H1 (cell line): Measurements from ENCODE around the gene BSCL2. TPM values are rescaled to one million over a fixed set of nuclear protein-coding genes. Genes with fewer than 3 reads are reported as not detected.

ENCODE experiments used
- BCL11A ChIP-seq, 2 experiments: IDR thresholded peaks; one replicate each; pipeline ENCODE4 v1.6.1; 2011; ENCODE audit warnings: low read depth in 2 of 2, low read length in 2 of 2, mild to moderate bottlenecking in 2 of 2
- CBX5 ChIP-seq: fragments of 300-800, 300-1000 bp; sonication (generic); IDR thresholded peaks from 2 replicates; pipeline ENCODE4 v1.7.1; 2016; ENCODE audit warnings: antibody characterized with exemption, low read length, low read depth
- CREB1 ChIP-seq: IDR thresholded peaks from 2 replicates; pipeline ENCODE4 v1.6.1; 2012; ENCODE audit warnings: inconsistent platforms
- HDAC2 ChIP-seq, 2 experiments: fragments of 300-600 bp in 1 of 2; sonication (generic) in 1 of 2; IDR thresholded peaks; 2 replicates each; pipeline ENCODE4 v1.6.1; 2011 to 2012; ENCODE audit warnings: low read depth in 2 of 2, low read length in 2 of 2, mild to moderate bottlenecking in 2 of 2, moderate library complexity in 2 of 2, borderline replicate concordance in 1 of 2, inconsistent platforms in 1 of 2
- KDM1A ChIP-seq: fragments of 200-600, 300-600 bp; sonication (generic); IDR thresholded peaks from 2 replicates; pipeline ENCODE4 v1.7.1; 2016; ENCODE audit warnings: mild to moderate bottlenecking, low read length, borderline replicate concordance
- KDM5A ChIP-seq: fragments of 200-600 bp; IDR thresholded peaks from 2 replicates; pipeline ENCODE4 v1.7.1; 2012; ENCODE audit warnings: mild to moderate bottlenecking, low read length, inconsistent platforms, mixed read lengths
- SUZ12 ChIP-seq: fragments of 200-600 bp; sonication (generic); IDR thresholded peaks from 2 replicates; pipeline ENCODE4 v1.6.1; 2012; ENCODE audit warnings: mild to moderate bottlenecking, inconsistent platforms, low read length, moderate library complexity, mixed read lengths
- TAF7 ChIP-seq: optimal IDR thresholded peaks from 2 replicates; pipeline ENCODE3; 2011; ENCODE audit warnings: low read depth, mild to moderate bottlenecking, inconsistent platforms, low read length, moderate library complexity, borderline replicate concordance
- TEAD4 ChIP-seq: IDR thresholded peaks from 2 replicates; pipeline ENCODE4 v1.6.1; 2012; ENCODE audit warnings: low read depth, low read length, inconsistent platforms, mixed read lengths
- YY1 ChIP-seq: IDR thresholded peaks from 2 replicates; pipeline ENCODE4 v1.6.1; 2011; ENCODE audit warnings: low read depth, mild to moderate bottlenecking, low read length
- polyA plus RNA-seq, 7 experiments: library from polyadenylated mRNA; depleted of rRNA in 3 of 7; stranded (reverse) in 5 of 7; unstranded in 2 of 7; fragments of >200 nt in 5 of 7; fragments of 200-250 nt in 2 of 7; gene quantifications; 1 replicate in 5 of 7; 2 replicates in 1 of 7; 4 replicates in 1 of 7; pipeline versions ENCODE4 v1.2.1 to v1.2.3, GENCODE V29; 2011 to 2013; ENCODE audit warnings: missing spikeins in 2 of 7, mixed read lengths in 2 of 7
- total RNA-seq: library from RNA; stranded (reverse); fragmentation: NEBNext Ultra II Directional; extraction: Animal tissue kit (Norgen Biotek cat#: 25700); gene quantifications from 2 replicates; pipeline ENCODE4 v1.2.1, GENCODE V29; 2021
- TF ChIP-seq, protein P1 (sequence below): fragments of 300-600 bp; sonication (generic); IDR thresholded peaks from 2 replicates; pipeline ENCODE4 v1.7.1; 2012; ENCODE audit warnings: low read length, moderate library complexity, mild to moderate bottlenecking, inconsistent platforms; ENCODE audit not compliant: insufficient replicate concordance
- TF ChIP-seq, protein P2 (sequence below): IDR thresholded peaks from 2 replicates; pipeline ENCODE4 v1.6.1; 2012; ENCODE audit warnings: inconsistent platforms

BSCL2 gene
- total and polyA plus RNA-seq, 2 of the 8 experiments (the other 6 are each of a cell fraction or from before 2014, with no cell fraction given), result 59.5 to 264 TPM

DNA sequence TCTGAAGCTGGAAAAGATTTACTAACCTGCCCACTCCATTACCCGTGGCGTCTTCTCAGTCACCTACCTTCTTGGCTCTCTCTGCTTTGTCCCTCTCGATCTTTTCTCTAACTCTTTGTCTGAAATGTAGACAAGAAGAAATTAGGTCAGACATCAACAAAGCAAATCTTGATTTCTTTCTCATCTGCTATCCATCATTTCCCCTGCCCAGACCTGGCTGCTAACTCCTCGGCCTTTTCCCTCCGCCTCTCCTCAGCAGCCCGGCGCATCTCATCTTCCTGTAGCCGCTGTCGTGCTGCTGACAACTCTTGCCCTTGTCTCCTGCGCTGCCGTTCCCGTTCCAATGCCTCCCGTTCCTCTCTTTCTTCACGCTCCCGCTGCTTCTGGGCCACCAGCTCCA lies 29.5 kb downstream of the BSCL2 start (continued):
- TF ChIP-seq, protein P1, sequence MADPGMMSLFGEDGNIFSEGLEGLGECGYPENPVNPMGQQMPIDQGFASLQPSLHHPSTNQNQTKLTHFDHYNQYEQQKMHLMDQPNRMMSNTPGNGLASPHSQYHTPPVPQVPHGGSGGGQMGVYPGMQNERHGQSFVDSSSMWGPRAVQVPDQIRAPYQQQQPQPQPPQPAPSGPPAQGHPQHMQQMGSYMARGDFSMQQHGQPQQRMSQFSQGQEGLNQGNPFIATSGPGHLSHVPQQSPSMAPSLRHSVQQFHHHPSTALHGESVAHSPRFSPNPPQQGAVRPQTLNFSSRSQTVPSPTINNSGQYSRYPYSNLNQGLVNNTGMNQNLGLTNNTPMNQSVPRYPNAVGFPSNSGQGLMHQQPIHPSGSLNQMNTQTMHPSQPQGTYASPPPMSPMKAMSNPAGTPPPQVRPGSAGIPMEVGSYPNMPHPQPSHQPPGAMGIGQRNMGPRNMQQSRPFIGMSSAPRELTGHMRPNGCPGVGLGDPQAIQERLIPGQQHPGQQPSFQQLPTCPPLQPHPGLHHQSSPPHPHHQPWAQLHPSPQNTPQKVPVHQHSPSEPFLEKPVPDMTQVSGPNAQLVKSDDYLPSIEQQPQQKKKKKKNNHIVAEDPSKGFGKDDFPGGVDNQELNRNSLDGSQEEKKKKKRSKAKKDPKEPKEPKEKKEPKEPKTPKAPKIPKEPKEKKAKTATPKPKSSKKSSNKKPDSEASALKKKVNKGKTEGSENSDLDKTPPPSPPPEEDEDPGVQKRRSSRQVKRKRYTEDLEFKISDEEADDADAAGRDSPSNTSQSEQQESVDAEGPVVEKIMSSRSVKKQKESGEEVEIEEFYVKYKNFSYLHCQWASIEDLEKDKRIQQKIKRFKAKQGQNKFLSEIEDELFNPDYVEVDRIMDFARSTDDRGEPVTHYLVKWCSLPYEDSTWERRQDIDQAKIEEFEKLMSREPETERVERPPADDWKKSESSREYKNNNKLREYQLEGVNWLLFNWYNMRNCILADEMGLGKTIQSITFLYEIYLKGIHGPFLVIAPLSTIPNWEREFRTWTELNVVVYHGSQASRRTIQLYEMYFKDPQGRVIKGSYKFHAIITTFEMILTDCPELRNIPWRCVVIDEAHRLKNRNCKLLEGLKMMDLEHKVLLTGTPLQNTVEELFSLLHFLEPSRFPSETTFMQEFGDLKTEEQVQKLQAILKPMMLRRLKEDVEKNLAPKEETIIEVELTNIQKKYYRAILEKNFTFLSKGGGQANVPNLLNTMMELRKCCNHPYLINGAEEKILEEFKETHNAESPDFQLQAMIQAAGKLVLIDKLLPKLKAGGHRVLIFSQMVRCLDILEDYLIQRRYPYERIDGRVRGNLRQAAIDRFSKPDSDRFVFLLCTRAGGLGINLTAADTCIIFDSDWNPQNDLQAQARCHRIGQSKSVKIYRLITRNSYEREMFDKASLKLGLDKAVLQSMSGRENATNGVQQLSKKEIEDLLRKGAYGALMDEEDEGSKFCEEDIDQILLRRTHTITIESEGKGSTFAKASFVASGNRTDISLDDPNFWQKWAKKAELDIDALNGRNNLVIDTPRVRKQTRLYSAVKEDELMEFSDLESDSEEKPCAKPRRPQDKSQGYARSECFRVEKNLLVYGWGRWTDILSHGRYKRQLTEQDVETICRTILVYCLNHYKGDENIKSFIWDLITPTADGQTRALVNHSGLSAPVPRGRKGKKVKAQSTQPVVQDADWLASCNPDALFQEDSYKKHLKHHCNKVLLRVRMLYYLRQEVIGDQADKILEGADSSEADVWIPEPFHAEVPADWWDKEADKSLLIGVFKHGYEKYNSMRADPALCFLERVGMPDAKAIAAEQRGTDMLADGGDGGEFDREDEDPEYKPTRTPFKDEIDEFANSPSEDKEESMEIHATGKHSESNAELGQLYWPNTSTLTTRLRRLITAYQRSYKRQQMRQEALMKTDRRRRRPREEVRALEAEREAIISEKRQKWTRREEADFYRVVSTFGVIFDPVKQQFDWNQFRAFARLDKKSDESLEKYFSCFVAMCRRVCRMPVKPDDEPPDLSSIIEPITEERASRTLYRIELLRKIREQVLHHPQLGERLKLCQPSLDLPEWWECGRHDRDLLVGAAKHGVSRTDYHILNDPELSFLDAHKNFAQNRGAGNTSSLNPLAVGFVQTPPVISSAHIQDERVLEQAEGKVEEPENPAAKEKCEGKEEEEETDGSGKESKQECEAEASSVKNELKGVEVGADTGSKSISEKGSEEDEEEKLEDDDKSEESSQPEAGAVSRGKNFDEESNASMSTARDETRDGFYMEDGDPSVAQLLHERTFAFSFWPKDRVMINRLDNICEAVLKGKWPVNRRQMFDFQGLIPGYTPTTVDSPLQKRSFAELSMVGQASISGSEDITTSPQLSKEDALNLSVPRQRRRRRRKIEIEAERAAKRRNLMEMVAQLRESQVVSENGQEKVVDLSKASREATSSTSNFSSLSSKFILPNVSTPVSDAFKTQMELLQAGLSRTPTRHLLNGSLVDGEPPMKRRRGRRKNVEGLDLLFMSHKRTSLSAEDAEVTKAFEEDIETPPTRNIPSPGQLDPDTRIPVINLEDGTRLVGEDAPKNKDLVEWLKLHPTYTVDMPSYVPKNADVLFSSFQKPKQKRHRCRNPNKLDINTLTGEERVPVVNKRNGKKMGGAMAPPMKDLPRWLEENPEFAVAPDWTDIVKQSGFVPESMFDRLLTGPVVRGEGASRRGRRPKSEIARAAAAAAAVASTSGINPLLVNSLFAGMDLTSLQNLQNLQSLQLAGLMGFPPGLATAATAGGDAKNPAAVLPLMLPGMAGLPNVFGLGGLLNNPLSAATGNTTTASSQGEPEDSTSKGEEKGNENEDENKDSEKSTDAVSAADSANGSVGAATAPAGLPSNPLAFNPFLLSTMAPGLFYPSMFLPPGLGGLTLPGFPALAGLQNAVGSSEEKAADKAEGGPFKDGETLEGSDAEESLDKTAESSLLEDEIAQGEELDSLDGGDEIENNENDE, result no peak
- TF ChIP-seq KDM1A, result no peak
- TF ChIP-seq CBX5, result no peak
- TF ChIP-seq CREB1, result no peak
- TF ChIP-seq TEAD4, result no peak
- no peak for TF ChIP-seq BCL11A (IDR thresholded peaks at IDR 0.05; ENCODE audit: low read depth in 2 of 2, low read length in 2 of 2)
- TF ChIP-seq SUZ12, result no peak
- TF ChIP-seq, protein P2, sequence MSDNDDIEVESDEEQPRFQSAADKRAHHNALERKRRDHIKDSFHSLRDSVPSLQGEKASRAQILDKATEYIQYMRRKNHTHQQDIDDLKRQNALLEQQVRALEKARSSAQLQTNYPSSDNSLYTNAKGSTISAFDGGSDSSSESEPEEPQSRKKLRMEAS, result no peak
- no peak for TF ChIP-seq HDAC2 (IDR thresholded peaks at IDR 0.05; ENCODE audit: borderline replicate concordance in 1 of 2, low read depth in 2 of 2, low read length in 2 of 2)
- no peak for TF ChIP-seq TAF7
- TF ChIP-seq KDM5A, result no peak
- TF ChIP-seq YY1, result no peak
